AG04449 (cell line): ENCODE measurements around the gene KREMEN2.

Source experiments
- CTCF ChIA-PET: fragments of 350-600 bp; formaldehyde crosslinking; extraction: SDS; loops from one replicate; lab custom pipeline; 2021; ENCODE audit warnings: antibody characterized with exemption; lab: Yijun Ruan, JAX
- POLR2A ChIA-PET: fragments of 400-600, 350-600 bp; formaldehyde crosslinking; extraction: SDS; loops from one replicate; lab custom pipeline; 2020; ENCODE audit warnings: antibody characterized with exemption, inconsistent platforms; lab: Yijun Ruan, JAX
- DNase-seq: peaks from one replicate; pipeline ENCODE4 v3.0.0-alpha.2; 2010; ENCODE audit warnings: low read depth, low spot score
- H3K4me3 ChIP-seq: 2 replicates; pipeline ENCODE4 v1.5.1; 2011; ENCODE audit warnings: low read depth, mild to moderate bottlenecking, control low read depth, low read length
- CTCF ChIP-seq: IDR thresholded peaks from one replicate; pipeline ENCODE4 v1.5.1; 2011; ENCODE audit warnings: mild to moderate bottlenecking, moderate library complexity, low read length, control low read depth, inconsistent platforms; ENCODE audit not compliant: insufficient read depth; ENCODE audit errors: missing control alignments

The KREMEN2 gene

GRCh38 chr16:2948807-2949704 is 15.0 kb upstream of the KREMEN2 start:
- H3K4me3 ChIP-seq, result no peak overlapping the region
- CTCF ChIA-PET, result interaction anchor here (1.8 to 6.3 kb wide), 3 partner anchors 13 to 29 kb away, joined by 5 to 30 read pairs (median 11); no protein-coding TSS in a partner anchor
- no peak for DNase-seq
- POLR2A ChIA-PET, result no interaction called here
- TF ChIP-seq CTCF, result no peak

GRCh38 chr16:2949705-2950352 is 14.2 kb upstream of the KREMEN2 start:
- no peak overlapping the region for H3K4me3 ChIP-seq
- POLR2A ChIA-PET, result interaction anchor here (0.6 kb wide), 1 partner anchor 12 kb away, joined by 3 read pairs; no protein-coding TSS in a partner anchor
- CTCF ChIA-PET, result interaction anchor here (1.3 to 6.3 kb wide), 4 partner anchors 9 to 30 kb away, joined by 4 to 30 read pairs (median 8); no protein-coding TSS in a partner anchor
- no peak for DNase-seq
- TF ChIP-seq CTCF, result no peak

- CTCF ChIA-PET, result interaction anchor here (1.3 to 6.3 kb wide), 4 partner anchors 9 to 31 kb away, joined by 4 to 30 read pairs (median 8); no protein-coding TSS in a partner anchor
- DNase-seq, result no peak
- no peak overlapping the region for H3K4me3 ChIP-seq
- POLR2A ChIA-PET, result interaction anchor here (0.6 kb wide), 1 partner anchor 12 kb away, joined by 3 read pairs; no protein-coding TSS in a partner anchor
- TF ChIP-seq CTCF, result no peak
Measured at GRCh38 chr16:2950353-2950724, 13.7 kb upstream of the KREMEN2 start.

- no peak overlapping the region for H3K4me3 ChIP-seq
- TF ChIP-seq CTCF, result no peak
- DNase-seq, result no peak
- ChIA-PET CTCF (interaction anchor here (1.3 to 6.3 kb wide), 4 partner anchors 8 to 31 kb away, joined by 4 to 30 read pairs (median 8); no protein-coding TSS in a partner anchor), POLR2A (no interaction called here)
Measured at GRCh38 chr16:2950773-2951172, 13.3 kb upstream of the KREMEN2 start.

- CTCF ChIA-PET, result interaction anchor here (1.8 kb wide), 1 partner anchor 10 kb away, joined by 15 read pairs; no protein-coding TSS in a partner anchor
Measured at GRCh38 chr16:2952679-2953078, 11.4 kb upstream of the KREMEN2 start.

More at GRCh38 chr16:2952679-2953078, 11.4 kb upstream of the KREMEN2 start:
- TF ChIP-seq CTCF, result no peak
- DNase-seq, result no peak
- POLR2A ChIA-PET, result no interaction called here
- H3K4me3 ChIP-seq, result no peak overlapping the region
